Hematopoietic multipotent progenitor cell treated with erythropoietin and hydrocortisone succinate and interleukin-3 and kit ligand, for 4 days (in vitro differentiated cells): ENCODE measurements around the gene MRPL2.
"Not testable (repeated sequence)": the region's sequence is repeated elsewhere in the genome, so short reads cannot be mapped to it uniquely, and the experiment has no call there.

ENCODE experiments used
- DNase-seq: peaks from one replicate; pipeline ENCODE4 v3.0.0-alpha.2; 2015

Gene MRPL2

DNA sequence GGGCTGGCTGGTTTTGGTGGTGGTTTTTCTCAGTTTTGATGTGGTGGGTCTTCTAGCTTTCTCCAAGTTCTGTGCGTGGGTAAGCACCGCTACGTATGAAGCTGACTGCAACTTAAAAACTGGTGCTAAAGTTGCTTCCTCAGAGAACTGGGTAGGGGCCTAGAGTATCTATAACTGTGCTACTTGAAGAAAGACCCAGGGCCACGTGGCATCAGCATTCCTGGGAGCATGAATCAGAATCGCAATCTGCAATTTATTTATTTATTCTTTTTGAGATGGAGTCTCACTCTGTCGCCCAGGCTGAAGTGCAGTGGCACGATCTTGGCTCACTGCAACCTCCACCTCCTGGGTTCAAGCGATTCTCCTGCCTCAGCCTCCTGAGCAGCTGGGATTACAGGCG is 22.7 kb upstream of the MRPL2 start:
- not testable (repeated sequence) for DNase-seq

DNA sequence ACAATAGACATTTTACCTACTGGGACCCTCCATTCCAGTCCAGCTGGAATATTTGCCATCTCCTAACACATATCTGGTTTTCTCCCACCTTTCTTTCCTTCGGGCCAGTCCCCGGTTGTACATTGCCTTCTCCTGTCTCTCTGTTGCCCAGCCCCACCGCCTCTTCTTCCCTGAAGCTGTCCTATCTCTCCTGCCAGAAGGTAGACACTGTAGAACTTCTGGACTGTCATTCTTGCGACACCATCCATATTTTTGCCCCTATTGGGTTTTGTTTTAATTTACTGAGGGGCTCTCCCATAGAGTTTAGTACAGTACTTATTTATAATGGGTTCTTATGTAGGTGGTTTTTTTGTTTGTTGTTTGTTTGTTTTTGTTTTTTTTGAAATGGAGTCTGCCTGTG is 21.8 kb upstream of the MRPL2 start:
- no peak for DNase-seq

DNA sequence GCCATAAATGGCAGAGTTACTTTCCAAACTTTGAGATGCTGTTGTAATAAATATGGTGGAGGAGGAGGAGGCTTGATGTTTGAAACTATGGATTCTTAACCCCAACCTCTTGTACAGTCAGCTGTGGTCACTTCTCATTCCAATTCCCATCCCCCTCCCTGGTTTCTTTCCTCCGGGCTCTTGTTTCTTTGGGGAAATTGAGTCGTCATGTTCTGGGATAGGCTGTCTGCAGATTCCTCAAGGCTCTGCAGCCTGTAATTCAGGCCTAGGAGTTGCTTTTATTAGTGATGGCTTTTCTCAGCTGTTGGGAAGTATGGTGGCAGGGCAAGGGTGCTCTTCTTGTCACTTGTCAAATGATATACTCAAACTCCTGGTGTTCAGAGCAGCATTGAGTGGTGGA is 19.5 kb upstream of the MRPL2 start:
- DNase-seq = no peak

- DNase-seq = no peak
These were observed 18.8 kb upstream of the MRPL2 start for GRCh38 chr6:43077981-43078511.

- no peak for DNase-seq
These were observed 18.1 kb upstream of the MRPL2 start for GRCh38 chr6:43077333-43077809.

DNA sequence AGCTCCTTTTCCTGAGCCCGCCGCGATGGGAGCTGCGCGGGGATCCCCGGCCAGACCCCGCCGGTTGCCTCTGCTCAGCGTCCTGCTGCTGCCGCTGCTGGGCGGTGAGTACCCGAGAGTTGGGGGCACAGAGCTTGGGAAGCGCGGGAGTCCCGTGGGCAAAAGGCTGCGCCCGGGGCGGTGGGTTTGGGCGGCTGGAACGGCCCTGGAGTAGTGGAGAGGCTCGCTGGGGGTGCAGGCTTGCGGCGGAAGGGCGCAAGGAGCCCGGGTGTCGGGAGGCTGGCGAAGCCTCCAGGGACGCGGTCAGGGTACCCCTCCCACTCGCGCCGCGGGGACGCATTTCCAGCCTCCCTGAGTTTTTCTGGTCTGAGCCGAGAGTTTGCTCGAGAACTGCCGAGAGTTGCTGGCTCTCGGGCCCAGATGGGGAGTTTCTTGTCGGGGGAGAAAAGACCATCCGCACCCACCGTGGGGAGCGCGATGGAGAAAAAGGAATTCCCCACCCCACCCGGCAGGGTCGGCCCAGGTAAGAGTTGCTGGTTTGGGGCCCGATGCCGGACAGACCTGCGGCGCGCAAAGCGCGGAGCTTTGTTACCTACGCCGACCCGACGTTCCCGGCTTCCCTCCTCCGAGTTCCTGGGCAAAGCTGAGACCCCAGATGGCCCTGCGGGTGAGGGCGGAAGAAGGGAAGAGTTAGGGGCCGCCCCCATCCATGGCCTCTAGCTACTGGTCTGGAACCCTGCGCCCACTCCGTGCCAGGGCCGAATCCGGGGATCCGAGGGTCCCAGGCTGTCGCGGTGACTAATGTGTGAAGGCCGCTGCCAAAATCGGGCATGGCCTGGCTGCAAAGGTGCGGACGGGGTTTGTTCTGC is 17.5 kb upstream of the MRPL2 start:
- DNase-seq = peak; percentile 52

- peak; percentile 75 for DNase-seq
These were observed 16.6 kb upstream of the MRPL2 start, which contains the start of gene PTK7 for GRCh38 chr6:43075670-43076463. Gene PTK7, plus strand, starts transcription at chr6:43076314. Its CDS starts 175 bp downstream, at chr6:43076489.

DNA sequence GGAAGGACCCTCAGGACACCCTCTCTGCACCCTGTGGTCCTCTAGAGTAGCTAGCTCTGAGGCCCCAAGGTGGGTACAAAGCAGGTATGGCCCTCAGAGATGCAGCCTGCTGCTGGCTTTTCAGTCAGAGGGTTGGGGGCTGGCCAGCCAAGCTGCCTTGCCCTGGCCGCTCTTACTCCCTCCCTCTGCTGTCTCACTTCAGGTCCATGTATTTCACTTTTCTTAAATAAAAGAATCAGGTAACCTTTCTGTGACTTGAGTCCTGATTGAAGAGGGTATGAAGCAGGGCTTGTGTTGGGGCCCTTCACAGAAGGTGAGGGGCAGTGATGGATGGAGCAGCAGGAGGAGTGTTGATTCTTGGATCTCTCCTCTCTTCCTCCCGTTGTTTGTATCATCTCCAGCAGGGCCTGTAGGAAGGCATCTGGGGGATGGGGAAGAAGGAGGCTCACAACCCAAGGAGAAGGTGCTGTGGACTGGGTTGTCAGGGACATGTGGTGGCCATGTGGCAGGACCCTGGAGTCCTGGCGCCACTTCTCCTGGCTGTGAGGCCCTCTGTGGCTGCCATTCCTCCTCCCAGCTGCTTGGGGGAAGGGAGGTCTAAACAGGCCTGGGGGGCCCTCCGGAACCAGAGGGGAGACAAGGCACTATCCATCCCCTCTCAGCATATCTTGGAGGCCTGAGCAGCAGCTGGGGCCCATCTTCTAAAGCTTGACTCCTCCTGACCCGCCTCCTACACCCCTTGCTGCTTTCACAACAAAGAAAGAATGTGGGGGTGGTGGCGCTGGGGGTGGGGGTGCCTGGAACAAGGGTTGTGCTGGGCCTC is 15.8 kb upstream of the MRPL2 start:
- DNase-seq = no peak

GRCh38 chr6:43070028-43070632 is 10.9 kb upstream of the MRPL2 start:
- peak; percentile 88 for DNase-seq

GRCh38 chr6:43062818-43063217 is 3.6 kb upstream of the MRPL2 start:
- DNase-seq = no peak

DNA sequence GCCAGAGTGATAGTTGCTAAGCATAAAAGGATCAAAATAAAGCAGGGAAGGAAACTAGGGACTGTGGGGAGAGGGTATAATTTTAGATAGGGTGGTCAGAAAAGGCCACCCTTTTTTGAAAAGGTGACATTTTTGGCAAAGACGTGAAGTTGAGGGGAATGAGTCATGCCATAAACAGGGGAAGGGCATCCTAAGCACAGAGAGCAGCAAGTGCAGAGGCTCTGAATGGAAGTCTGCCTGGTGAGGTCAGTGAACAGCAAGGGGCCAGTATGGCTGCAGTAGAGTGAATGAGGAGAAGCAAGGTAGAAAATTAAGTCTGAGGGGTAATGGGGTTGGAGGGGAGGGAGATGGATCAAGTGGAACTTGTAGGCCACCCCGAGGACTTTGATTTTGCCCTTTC is 2.6 kb upstream of the MRPL2 start:
- no peak for DNase-seq

- DNase-seq = no peak
These were observed 1.8 kb upstream of the MRPL2 start for GRCh38 chr6:43060755-43061633.

GRCh38 chr6:43060034-43060754 is 960 bp upstream of the MRPL2 start:
- no peak for DNase-seq

DNA sequence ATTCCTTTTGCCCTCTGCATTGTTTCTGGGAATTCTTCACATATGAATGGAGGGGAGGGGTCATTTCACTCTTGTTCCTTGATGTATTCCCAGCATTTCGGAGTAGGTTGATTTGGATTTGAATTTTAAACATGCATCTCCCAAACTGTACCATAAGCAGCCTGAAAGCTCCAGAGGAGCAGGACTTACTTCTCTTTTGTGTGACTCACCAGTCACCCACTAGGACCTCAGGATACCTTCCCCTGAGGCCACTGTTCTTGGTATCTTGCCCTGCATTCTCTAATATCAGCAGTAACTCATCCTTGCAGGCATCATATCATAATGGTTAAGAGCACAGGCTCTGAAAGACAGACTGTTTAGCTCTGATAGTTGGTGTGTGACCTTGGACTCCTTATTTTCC is 703 bp downstream of the MRPL2 start:
- DNase-seq = peak; percentile 50

GRCh38 chr6:43055966-43056365 is 3.3 kb downstream of the MRPL2 start:
- DNase-seq = no peak

DNA sequence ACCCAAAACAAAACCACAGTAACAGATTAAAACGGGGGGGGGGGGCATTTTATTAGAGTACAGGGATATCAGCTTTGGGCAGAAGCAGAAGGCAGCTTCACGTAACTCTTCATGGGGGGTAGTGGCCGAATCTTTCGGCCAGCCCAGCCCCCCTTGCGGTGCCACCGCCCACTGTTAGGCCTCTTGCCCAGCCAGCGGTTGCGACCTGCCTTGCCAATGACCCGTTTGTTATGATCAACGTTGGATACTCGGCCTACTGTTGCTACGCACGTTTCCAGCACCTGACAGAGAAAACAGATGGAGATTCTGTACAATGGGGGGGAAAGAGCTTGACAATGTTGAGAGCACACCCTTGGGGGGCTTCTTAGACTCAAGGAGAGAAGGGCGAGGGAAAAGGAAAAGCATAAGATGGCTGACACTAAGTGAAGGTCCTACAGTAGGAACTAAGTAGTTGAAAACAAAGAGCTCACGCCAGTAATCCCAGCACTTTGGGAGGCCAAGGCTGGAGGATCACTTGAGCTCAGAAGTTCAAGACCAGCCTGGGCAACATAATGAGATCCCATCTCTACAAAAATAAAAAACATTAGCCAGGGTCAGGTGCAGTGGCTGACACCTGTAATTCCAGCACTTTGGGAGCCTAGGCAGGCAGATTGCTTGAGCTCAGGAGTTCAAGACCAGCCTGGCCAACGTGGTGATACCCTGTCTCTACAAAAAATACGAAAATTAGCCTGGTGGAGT is 4.9 kb downstream of the MRPL2 start:
- DNase-seq = no peak

- peak; percentile 98 for DNase-seq
These were observed 5.6 kb downstream of the MRPL2 start, which contains the start of gene CUL7 for GRCh38 chr6:43053545-43054205. Gene CUL7, minus strand, starts transcription at chr6:43053851. Its CDS starts 1,063 bp downstream, at chr6:43052788.

DNA sequence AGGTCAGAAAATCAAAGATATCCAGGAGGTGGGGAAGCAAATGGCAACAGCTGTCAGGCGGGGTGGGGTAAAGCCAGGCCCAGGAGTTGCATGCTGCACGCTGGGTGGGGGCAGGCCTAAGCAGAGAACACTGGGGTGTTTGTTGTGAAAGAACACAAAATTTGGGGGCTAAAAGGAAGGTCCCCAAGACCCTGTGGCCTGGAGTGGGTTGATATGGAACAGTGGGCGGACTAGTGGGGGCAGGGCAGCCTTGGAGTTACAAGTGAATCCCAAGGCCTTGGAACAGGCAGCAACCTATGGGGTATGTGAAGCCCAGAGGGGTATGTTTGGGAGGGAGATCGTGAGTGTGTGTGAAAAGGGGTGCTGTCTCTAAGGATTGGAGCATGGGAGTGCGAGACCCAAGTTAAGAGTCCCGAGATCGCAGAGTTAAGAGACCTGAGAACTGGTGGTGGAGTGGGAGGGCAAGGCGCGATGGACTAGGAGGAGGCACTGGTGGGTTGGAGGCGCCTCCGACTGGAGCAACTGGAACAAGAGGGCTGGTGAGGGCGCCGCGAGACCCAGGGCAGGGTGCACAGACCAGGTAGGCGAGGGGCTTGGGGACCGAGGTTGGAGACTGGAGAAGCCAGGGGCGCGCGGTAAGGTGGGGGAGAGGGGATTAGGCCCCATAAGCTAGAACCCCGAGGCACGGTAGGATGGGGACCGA is 6.2 kb downstream of the MRPL2 start:
- peak; percentile 66 for DNase-seq
